Stomach (tissue), 9 donors: ENCODE results near the gene PRR11. TPM values are rescaled to one million over a fixed set of nuclear protein-coding genes. Genes with fewer than 3 reads are reported as not detected.

Source experiments
- DNase-seq, 2 donors: peaks; one replicate each; pipeline versions ENCODE4 v3.0.0 to v3.0.0-alpha.2; 2013 to 2019
- H3K27ac ChIP-seq, 5 donors: fragments of 200-600 bp in 4 of 5; sonication (generic) in 4 of 5; one replicate each; pipeline ENCODE4 v1.5.1; 2013 to 2019; ENCODE audit warnings: mild to moderate bottlenecking in 1 of 5, moderate library complexity in 1 of 5
- H3K27me3 ChIP-seq, 3 donors: fragments of 200-600 bp; sonication (generic); one replicate each; pipeline ENCODE4 v1.5.1; 2017 to 2019; ENCODE audit warnings: mixed run types in 1 of 3
- H3K36me3 ChIP-seq, 4 donors: fragments of 200-600 bp; sonication (generic); 1 replicate in 3 of 4; 2 replicates in 1 of 4; pipeline ENCODE4 v1.5.1; 2016 to 2019
- H3K4me1 ChIP-seq, 4 donors: fragments of 200-600 bp; sonication (generic); one replicate each; pipeline ENCODE4 v1.5.1; 2016 to 2019
- H3K4me3 ChIP-seq, 4 donors: fragments of 200-600 bp; sonication (generic) in 3 of 4; one replicate each; pipeline ENCODE4 v1.5.1; 2016 to 2019; ENCODE audit warnings: mild to moderate bottlenecking in 1 of 4
- H3K9me3 ChIP-seq, 4 donors: fragments of 200-600 bp; sonication (generic); one replicate each; pipeline ENCODE4 v1.5.1; 2016 to 2019
- EP300 ChIP-seq: sonication (generic); formaldehyde crosslinking; IDR thresholded peaks from one replicate; pipeline ENCODE4 v1.6.1; 2017; ENCODE audit warnings: antibody characterized with exemption
- POLR2A ChIP-seq, 4 donors: fragments of 450-650 bp; IDR thresholded peaks; one replicate each; pipeline ENCODE4 v1.6.1; 2016; ENCODE audit warnings: antibody characterized with exemption in 4 of 4, control low read depth in 2 of 4, mild to moderate bottlenecking in 1 of 4, moderate library complexity in 1 of 4
- POLR2AphosphoS5 ChIP-seq, 3 donors: sonication (generic); formaldehyde crosslinking; IDR thresholded peaks; one replicate each; pipeline ENCODE4 v1.6.1; 2016; ENCODE audit warnings: antibody characterized with exemption in 3 of 3
- WGBS, 5 donors: extraction: QIAGEN DNeasy Blood & Tissue Kit in 3 of 5; methylation state at CpG; one replicate each; pipeline versions ENCODE4 v1.1.5 to v1.1.7; 2013 to 2018; 5-methylcytosine and 5-hydroxymethylcytosine counted together
- intact Hi-C: fragments of 100-400 bp; cut with DNase I; formaldehyde crosslinking; loops from one replicate; pipeline ENCODE4 v1.15.1; 2023; ENCODE audit warnings: low total_unique reads
- polyA plus RNA-seq, 3 donors: library from polyadenylated mRNA; stranded (reverse); fragments of 200-250 nt; gene quantifications; one replicate each; pipeline ENCODE4 v1.2.3, GENCODE V29; 2013
- small RNA-seq, 4 donors: library from RNA; depleted of rRNA; stranded (forward); fragments of <200 nt; gene quantifications; one replicate each; pipeline ENCODE3, GENCODE V24; 2016
- total RNA-seq, 5 donors: library from RNA; depleted of rRNA; stranded (reverse); fragments of >200 nt; gene quantifications; one replicate each; pipeline versions ENCODE4 v1.1.0 to v1.2.3, GENCODE V29; 2014 to 2016
- TF ChIP-seq, protein P1 (sequence below), 7 experiments: fragments of 450-650 bp in 4 of 7; fragments of 200-600 bp in 3 of 7; sonication (generic) in 3 of 7; IDR thresholded peaks; one replicate each; pipeline ENCODE4 v1.5.1; 2016 to 2019; ENCODE audit warnings: antibody characterized with exemption in 7 of 7, control low read depth in 2 of 7, mild to moderate bottlenecking in 1 of 7
- donor health status: healthy with polysubstance abuse.
- donor health status: Bipolar disorder and iron deficiency.
- donor health status: healthy.

The PRR11 gene
- total and polyA plus RNA-seq, 8 donors, result 0.45 to 6.4 (median 1.7) TPM; not detected in 1

- TF ChIP-seq EP300, result no peak
- no peaks in the 10 kb centered on the region for H3K4me1 ChIP-seq
- intact Hi-C loops, result no loop called here
- H3K4me3 ChIP-seq, result no peak overlapping the region
- no peaks in the 10 kb centered on the region for H3K9me3 ChIP-seq
- no peak overlapping the region for H3K27ac ChIP-seq
- no peaks in the 10 kb centered on the region for H3K27me3 ChIP-seq
- H3K36me3 ChIP-seq, result no peaks in the 10 kb centered on the region
- 85 to 93% (median 90%) methylated on average over 3 of the region's 3 CpGs for WGBS, 5 donors
- DNase-seq, result no peak
Observed at GRCh38 chr17:59230764-59231163, 75.2 kb downstream of the PRR11 start.

DNA sequence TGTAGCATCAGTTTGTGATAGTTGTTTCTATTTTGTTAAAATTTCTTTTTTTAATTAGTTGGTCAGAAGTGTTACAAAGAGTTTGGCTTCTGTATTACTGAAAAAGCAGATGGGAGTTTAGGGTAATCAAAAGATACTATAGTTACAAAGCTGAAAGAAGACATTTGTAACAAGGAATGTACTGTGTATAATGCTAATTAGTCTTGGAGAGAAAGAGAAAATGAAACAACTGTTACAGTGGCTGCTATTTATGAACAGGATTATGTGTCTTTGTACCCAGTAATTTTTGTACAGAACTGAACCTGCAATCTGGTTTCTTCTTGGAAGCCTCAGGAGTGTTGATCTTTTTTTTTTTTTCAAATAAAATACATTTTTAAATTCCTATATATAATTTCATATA, 79.1 kb downstream of the PRR11 start:
- intact Hi-C loops, result no loop called here
- no peaks in the 10 kb centered on the region for H3K36me3 ChIP-seq
- H3K4me3 ChIP-seq, result no peak overlapping the region
- no peak overlapping the region for H3K27ac ChIP-seq
- no peak for DNase-seq
- TF ChIP-seq, protein P1, sequence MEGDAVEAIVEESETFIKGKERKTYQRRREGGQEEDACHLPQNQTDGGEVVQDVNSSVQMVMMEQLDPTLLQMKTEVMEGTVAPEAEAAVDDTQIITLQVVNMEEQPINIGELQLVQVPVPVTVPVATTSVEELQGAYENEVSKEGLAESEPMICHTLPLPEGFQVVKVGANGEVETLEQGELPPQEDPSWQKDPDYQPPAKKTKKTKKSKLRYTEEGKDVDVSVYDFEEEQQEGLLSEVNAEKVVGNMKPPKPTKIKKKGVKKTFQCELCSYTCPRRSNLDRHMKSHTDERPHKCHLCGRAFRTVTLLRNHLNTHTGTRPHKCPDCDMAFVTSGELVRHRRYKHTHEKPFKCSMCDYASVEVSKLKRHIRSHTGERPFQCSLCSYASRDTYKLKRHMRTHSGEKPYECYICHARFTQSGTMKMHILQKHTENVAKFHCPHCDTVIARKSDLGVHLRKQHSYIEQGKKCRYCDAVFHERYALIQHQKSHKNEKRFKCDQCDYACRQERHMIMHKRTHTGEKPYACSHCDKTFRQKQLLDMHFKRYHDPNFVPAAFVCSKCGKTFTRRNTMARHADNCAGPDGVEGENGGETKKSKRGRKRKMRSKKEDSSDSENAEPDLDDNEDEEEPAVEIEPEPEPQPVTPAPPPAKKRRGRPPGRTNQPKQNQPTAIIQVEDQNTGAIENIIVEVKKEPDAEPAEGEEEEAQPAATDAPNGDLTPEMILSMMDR (IDR thresholded peaks at IDR 0.05), result no peak
- no peak for TF ChIP-seq POLR2AphosphoS5 (IDR thresholded peaks at IDR 0.05)
- no peak for TF ChIP-seq EP300
- H3K9me3 ChIP-seq, result no peaks in the 10 kb centered on the region
- no peaks in the 10 kb centered on the region for H3K27me3 ChIP-seq
- H3K4me1 ChIP-seq, result no peaks in the 10 kb centered on the region

GRCh38 chr17:59238906-59239305, 83.4 kb downstream of the PRR11 start:
- Histone ChIP-seq H3K27ac (no peak overlapping the region), H3K4me1 (no peaks in the 10 kb centered on the region), H3K9me3 (no peaks in the 10 kb centered on the region), H3K36me3 (no peaks in the 10 kb centered on the region), H3K4me3 (no peak overlapping the region), H3K27me3 (no peaks in the 10 kb centered on the region)
- intact Hi-C loops, result no loop called here
- no peak for DNase-seq
- no peak for TF ChIP-seq POLR2A (IDR thresholded peaks at IDR 0.05)
- WGBS, 5 donors, result 49 to 74% (median 54%) methylated on average over 2 of the region's 2 CpGs

DNA sequence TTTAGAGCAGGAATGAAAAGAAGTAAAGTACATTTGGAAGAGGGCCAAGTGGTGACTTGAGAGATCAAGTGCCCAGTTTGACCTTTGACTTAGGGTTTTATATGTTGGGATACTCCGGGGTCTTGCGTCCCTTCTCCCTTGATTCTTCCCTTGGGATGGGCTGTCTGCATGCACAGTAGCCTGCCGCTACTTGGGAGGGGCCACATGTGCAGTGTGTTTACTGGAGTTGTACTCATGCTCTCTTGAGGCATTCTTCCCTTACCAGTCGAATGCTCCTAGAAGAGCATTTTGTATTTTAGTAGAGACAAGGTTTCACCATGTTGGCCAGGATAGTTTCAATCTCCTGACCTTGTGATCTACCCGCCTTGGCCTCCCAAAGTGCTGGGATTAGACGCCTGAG, 88.5 kb downstream of the PRR11 start:
- TF ChIP-seq, protein P1 (IDR thresholded peaks at IDR 0.05), result no peak
- TF ChIP-seq EP300, result no peak
- no peak for TF ChIP-seq POLR2A (IDR thresholded peaks at IDR 0.05)
- no peak for TF ChIP-seq POLR2AphosphoS5 (IDR thresholded peaks at IDR 0.05)
- WGBS, 5 donors, result 87 to 91% (median 90%) methylated on average over 6 of the region's 6 CpGs
- Histone ChIP-seq H3K27me3 (no peaks in the 10 kb centered on the region), H3K4me1 (no peaks in the 10 kb centered on the region), H3K36me3 (peaks cover 0 to 16% (median 5%) of the 10 kb centered on the region in 4 donors), H3K27ac (no peak overlapping the region), H3K9me3 (no peaks in the 10 kb centered on the region), H3K4me3 (no peak overlapping the region)
- DNase-seq, result no peak
- intact Hi-C loops, result no loop called here

Small RNA genes within 50 kb of the gene (small RNA-seq; reads per million reads assigned to genes)
- 10.8 to 17.3 (median 14.6) reads per million in 4 donors for gene MIR301A
- 10.8 to 32.5 (median 20.5) reads per million in 4 donors for gene MIR454
- 0 reads per million in 4 donors for gene RNU2-58P

Other genes starting within 250 kb of the PRR11 start
- gene TRIM37, start 48.9 kb upstream of the PRR11 start, total RNA-seq, result 10 to 100 TPM; 26.9 to 68.7 (median 42.8) TPM
- 1 to 10 TPM; 4.9 to 9.7 (median 6.7) TPM for gene TRIM37, start 48.9 kb upstream of the PRR11 start, polyA plus RNA-seq
- gene SKA2, start 560 bp upstream of the PRR11 start, total RNA-seq, result 10 to 100 TPM in 2 of 5 donors, 1 to 10 TPM in 2, not detected in 1; 7.6 to 72.1 (median 22.4) TPM
- gene SKA2, start 560 bp upstream of the PRR11 start, polyA plus RNA-seq, result 10 to 100 TPM; 29.8 to 53.0 (median 34.5) TPM
- 10 to 100 TPM in 3 of 5 donors, 1 to 10 TPM in 1, under 1 TPM in 1; 0.58 to 42.0 (median 12.8) TPM for gene SMG8, start 54.3 kb downstream of the PRR11 start, total RNA-seq
- gene SMG8, start 54.3 kb downstream of the PRR11 start, polyA plus RNA-seq, result 1 to 10 TPM; 2.9 to 3.8 (median 3.1) TPM
- 1 to 10 TPM in 3 of 5 donors, not detected in 2; 1.7 to 8.6 (median 2.3) TPM for gene GDPD1, start 64.8 kb downstream of the PRR11 start, total RNA-seq
- 1 to 10 TPM in 2 of 3 donors, under 1 TPM in 1; 0.40 to 1.8 (median 1.2) TPM for gene GDPD1, start 64.8 kb downstream of the PRR11 start, polyA plus RNA-seq
- gene YPEL2, start 175.9 kb downstream of the PRR11 start, total RNA-seq, result 10 to 100 TPM; 22.2 to 60.8 (median 37.8) TPM
- gene YPEL2, start 175.9 kb downstream of the PRR11 start, polyA plus RNA-seq, result 10 to 100 TPM in 1 of 3 donors, 1 to 10 TPM in 2; 4.4 to 10.4 (median 9.0) TPM